ENCODE results near the gene PDE4D.

Gene PDE4D

GRCh38 chr5:59557572-59557971 is 336.0 kb downstream of the PDE4D start:
- Histone ChIP-seq H3K27me3 (ENCODE audit: control insufficient read depth, insufficient read depth, low read length, poor library complexity, severe bottlenecking) (no peaks in the 10 kb centered on the region), H3K27ac (ENCODE audit: insufficient read depth, low read depth, low read length, poor library complexity, severe bottlenecking) (no peak overlapping the region), H3K4me3 (ENCODE audit: insufficient read depth, low read depth, low read length) (no peak overlapping the region), H3K9me3 (ENCODE audit: control insufficient read depth, low read length) (no peaks in the 10 kb centered on the region), H3K4me1 (ENCODE audit: control insufficient read depth, insufficient read depth, low read length) (peaks cover 3% of the 10 kb centered on the region), H3K36me3 (ENCODE audit: control insufficient read depth, insufficient read depth, low read length) (no peaks in the 10 kb centered on the region)

GRCh38 chr5:59555596-59555995 is 337.9 kb downstream of the PDE4D start:
- no peaks in the 10 kb centered on the region for H3K27me3 ChIP-seq (ENCODE audit: control insufficient read depth, insufficient read depth, low read length, poor library complexity, severe bottlenecking)
- H3K27ac ChIP-seq (ENCODE audit: insufficient read depth, low read depth, low read length, poor library complexity, severe bottlenecking): no peak overlapping the region
- H3K9me3 ChIP-seq (ENCODE audit: control insufficient read depth, low read length): no peaks in the 10 kb centered on the region
- no peak overlapping the region for H3K4me3 ChIP-seq (ENCODE audit: insufficient read depth, low read depth, low read length)
- WGBS, 2 experiments: 49 to 58% methylated on average over 3 of the region's 3 CpGs
- no peaks in the 10 kb centered on the region for H3K4me1 ChIP-seq (ENCODE audit: control insufficient read depth, insufficient read depth, low read length)
- no peaks in the 10 kb centered on the region for H3K36me3 ChIP-seq (ENCODE audit: control insufficient read depth, insufficient read depth, low read length)

GRCh38 chr5:59554501-59554900 is 339.0 kb downstream of the PDE4D start:
- no peak overlapping the region for H3K4me3 ChIP-seq (ENCODE audit: insufficient read depth, low read depth, low read length)
- no peaks in the 10 kb centered on the region for H3K9me3 ChIP-seq (ENCODE audit: control insufficient read depth, low read length)
- WGBS, 2 experiments: 93 to 97% methylated on average over 4 of the region's 4 CpGs

GRCh38 chr5:59553992-59554391 is 339.5 kb downstream of the PDE4D start:
- Histone ChIP-seq H3K36me3 (ENCODE audit: control insufficient read depth, insufficient read depth, low read length) (no peaks in the 10 kb centered on the region), H3K27ac (ENCODE audit: insufficient read depth, low read depth, low read length, poor library complexity, severe bottlenecking) (no peak overlapping the region)

More at GRCh38 chr5:59554501-59554900, 339.0 kb downstream of the PDE4D start:
- H3K4me1 ChIP-seq (ENCODE audit: control insufficient read depth, insufficient read depth, low read length): no peaks in the 10 kb centered on the region
- no peak overlapping the region for H3K27ac ChIP-seq (ENCODE audit: insufficient read depth, low read depth, low read length, poor library complexity, severe bottlenecking)
- H3K27me3 ChIP-seq (ENCODE audit: control insufficient read depth, insufficient read depth, low read length, poor library complexity, severe bottlenecking): no peaks in the 10 kb centered on the region
- H3K36me3 ChIP-seq (ENCODE audit: control insufficient read depth, insufficient read depth, low read length): no peaks in the 10 kb centered on the region

GRCh38 chr5:59548807-59549357 is 344.6 kb downstream of the PDE4D start:
- 100% methylated on average over 4 of the region's 4 CpGs for WGBS, 2 experiments
- no peaks in the 10 kb centered on the region for H3K4me1 ChIP-seq (ENCODE audit: control insufficient read depth, insufficient read depth, low read length)
- H3K4me3 ChIP-seq (ENCODE audit: insufficient read depth, low read depth, low read length): no peak overlapping the region
- no peaks in the 10 kb centered on the region for H3K9me3 ChIP-seq (ENCODE audit: control insufficient read depth, low read length)
- no peaks in the 10 kb centered on the region for H3K36me3 ChIP-seq (ENCODE audit: control insufficient read depth, insufficient read depth, low read length)
- H3K27me3 ChIP-seq (ENCODE audit: control insufficient read depth, insufficient read depth, low read length, poor library complexity, severe bottlenecking): no peaks in the 10 kb centered on the region
- no peak overlapping the region for H3K27ac ChIP-seq (ENCODE audit: insufficient read depth, low read depth, low read length, poor library complexity, severe bottlenecking)

More at GRCh38 chr5:59553992-59554391, 339.5 kb downstream of the PDE4D start:
- Histone ChIP-seq H3K9me3 (ENCODE audit: control insufficient read depth, low read length) (no peaks in the 10 kb centered on the region), H3K4me1 (ENCODE audit: control insufficient read depth, insufficient read depth, low read length) (no peaks in the 10 kb centered on the region), H3K27me3 (ENCODE audit: control insufficient read depth, insufficient read depth, low read length, poor library complexity, severe bottlenecking) (no peaks in the 10 kb centered on the region), H3K4me3 (ENCODE audit: insufficient read depth, low read depth, low read length) (no peak overlapping the region)

GRCh38 chr5:59547731-59548130 is 345.8 kb downstream of the PDE4D start:
- 80 to 92% methylated on average over 3 of the region's 3 CpGs for WGBS, 2 experiments
- H3K4me3 ChIP-seq (ENCODE audit: insufficient read depth, low read depth, low read length): no peak overlapping the region
- no peak overlapping the region for H3K27ac ChIP-seq (ENCODE audit: insufficient read depth, low read depth, low read length, poor library complexity, severe bottlenecking)
- H3K27me3 ChIP-seq (ENCODE audit: control insufficient read depth, insufficient read depth, low read length, poor library complexity, severe bottlenecking): no peaks in the 10 kb centered on the region
- H3K9me3 ChIP-seq (ENCODE audit: control insufficient read depth, low read length): no peaks in the 10 kb centered on the region
- no peaks in the 10 kb centered on the region for H3K4me1 ChIP-seq (ENCODE audit: control insufficient read depth, insufficient read depth, low read length)
- H3K36me3 ChIP-seq (ENCODE audit: control insufficient read depth, insufficient read depth, low read length): no peaks in the 10 kb centered on the region

GRCh38 chr5:59544573-59544972 is 349.0 kb downstream of the PDE4D start:
- Histone ChIP-seq H3K36me3 (ENCODE audit: control insufficient read depth, insufficient read depth, low read length) (no peaks in the 10 kb centered on the region), H3K27me3 (ENCODE audit: control insufficient read depth, insufficient read depth, low read length, poor library complexity, severe bottlenecking) (no peaks in the 10 kb centered on the region), H3K27ac (ENCODE audit: insufficient read depth, low read depth, low read length, poor library complexity, severe bottlenecking) (no peak overlapping the region), H3K4me3 (ENCODE audit: insufficient read depth, low read depth, low read length) (no peak overlapping the region), H3K4me1 (ENCODE audit: control insufficient read depth, insufficient read depth, low read length) (no peaks in the 10 kb centered on the region), H3K9me3 (ENCODE audit: control insufficient read depth, low read length) (no peaks in the 10 kb centered on the region)
- 90 to 95% methylated on average over 1 to 2 of the region's 2 CpGs for WGBS, 2 experiments

GRCh38 chr5:59543821-59544442 is 349.6 kb downstream of the PDE4D start:
- Histone ChIP-seq H3K9me3 (ENCODE audit: control insufficient read depth, low read length) (no peaks in the 10 kb centered on the region), H3K4me1 (ENCODE audit: control insufficient read depth, insufficient read depth, low read length) (no peaks in the 10 kb centered on the region), H3K27ac (ENCODE audit: insufficient read depth, low read depth, low read length, poor library complexity, severe bottlenecking) (no peak overlapping the region), H3K27me3 (ENCODE audit: control insufficient read depth, insufficient read depth, low read length, poor library complexity, severe bottlenecking) (no peaks in the 10 kb centered on the region), H3K4me3 (ENCODE audit: insufficient read depth, low read depth, low read length) (no peak overlapping the region), H3K36me3 (ENCODE audit: control insufficient read depth, insufficient read depth, low read length) (no peaks in the 10 kb centered on the region)
- WGBS, 2 experiments: 95 to 99% methylated on average over 2 of the region's 2 CpGs

DNA sequence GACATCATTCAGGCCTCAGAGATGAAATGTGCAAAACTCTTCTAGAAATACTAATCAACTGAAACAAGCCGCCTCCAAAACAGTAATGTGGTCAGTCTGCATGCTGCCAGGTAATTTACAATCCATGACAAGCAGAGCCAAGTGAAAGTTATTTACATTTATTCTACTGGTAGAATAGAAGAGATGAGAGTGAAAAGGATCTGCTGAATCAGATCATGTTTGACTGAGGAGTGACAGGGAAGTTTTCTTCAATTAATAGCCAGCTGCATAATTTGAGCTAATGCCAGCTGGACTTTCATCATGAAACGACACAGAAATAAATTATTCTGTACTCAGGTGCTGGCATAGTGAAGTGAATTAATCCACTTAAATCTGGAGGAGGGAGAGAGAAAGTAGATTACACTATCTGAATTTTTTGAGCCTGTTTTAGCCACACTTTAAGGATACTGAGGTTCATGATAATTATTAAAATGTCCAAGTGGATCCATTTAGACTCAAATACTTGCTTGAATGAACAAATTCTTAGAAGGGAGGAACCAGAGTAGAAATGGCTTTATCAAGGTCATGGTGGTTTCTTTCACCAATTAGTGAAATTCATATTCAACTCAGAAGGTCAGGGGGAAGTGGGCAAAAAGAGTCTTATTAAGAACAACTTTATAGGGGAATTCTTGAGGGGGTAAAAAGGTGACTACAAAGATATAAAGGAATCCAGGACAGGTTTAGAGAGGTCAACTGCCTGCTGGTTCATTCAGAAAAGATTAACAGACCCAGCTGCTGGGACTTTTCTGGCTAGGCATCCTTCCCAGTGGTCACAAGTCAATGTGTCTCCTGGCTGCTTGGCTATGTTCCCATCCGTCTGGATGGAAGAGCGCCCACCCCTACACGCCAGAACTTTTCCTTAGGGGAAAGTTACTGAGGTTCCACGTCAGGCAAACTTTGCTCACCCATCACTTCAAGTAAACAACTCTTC is 350.4 kb downstream of the PDE4D start:
- no peak overlapping the region for H3K27ac ChIP-seq (ENCODE audit: insufficient read depth, low read depth, low read length, poor library complexity, severe bottlenecking)
- no peaks in the 10 kb centered on the region for H3K36me3 ChIP-seq (ENCODE audit: control insufficient read depth, insufficient read depth, low read length)
- 85 to 87% methylated on average over 6 of the region's 6 CpGs for WGBS, 2 experiments
- no peak overlapping the region for H3K4me3 ChIP-seq (ENCODE audit: insufficient read depth, low read depth, low read length)
- no peaks in the 10 kb centered on the region for H3K9me3 ChIP-seq (ENCODE audit: control insufficient read depth, low read length)
- no peaks in the 10 kb centered on the region for H3K27me3 ChIP-seq (ENCODE audit: control insufficient read depth, insufficient read depth, low read length, poor library complexity, severe bottlenecking)
- H3K4me1 ChIP-seq (ENCODE audit: control insufficient read depth, insufficient read depth, low read length): no peaks in the 10 kb centered on the region

GRCh38 chr5:59542306-59542705 is 351.2 kb downstream of the PDE4D start:
- Histone ChIP-seq H3K36me3 (ENCODE audit: control insufficient read depth, insufficient read depth, low read length) (no peaks in the 10 kb centered on the region), H3K9me3 (ENCODE audit: control insufficient read depth, low read length) (no peaks in the 10 kb centered on the region), H3K4me3 (ENCODE audit: insufficient read depth, low read depth, low read length) (no peak overlapping the region), H3K27me3 (ENCODE audit: control insufficient read depth, insufficient read depth, low read length, poor library complexity, severe bottlenecking) (no peaks in the 10 kb centered on the region), H3K4me1 (ENCODE audit: control insufficient read depth, insufficient read depth, low read length) (no peaks in the 10 kb centered on the region), H3K27ac (ENCODE audit: insufficient read depth, low read depth, low read length, poor library complexity, severe bottlenecking) (no peak overlapping the region)
